Measurements from ENCODE around the gene CYP46A1. TPM values are rescaled to one million over a fixed set of nuclear protein-coding genes. Genes with fewer than 3 reads are reported as not detected.

Gene CYP46A1
- total and polyA plus RNA-seq, 2 donors (not counting 1 experiment from before 2014, with no cell fraction given): 0.27 to 0.28 TPM

GRCh38 chr14:99643343-99643742 is 40.8 kb upstream of the CYP46A1 start:
- no peak overlapping the region for H2AFZ ChIP-seq (ENCODE audit: insufficient read depth, low read depth, low read length, poor library complexity, severe bottlenecking)
- no peaks in the 10 kb centered on the region for H3K9me3 Mint-ChIP-seq (ENCODE audit: insufficient read depth)
- no peaks in the 10 kb centered on the region for H3K79me2 ChIP-seq (ENCODE audit: control insufficient read depth, insufficient read depth, low read length)
- H3K27me3 Mint-ChIP-seq: peaks cover 13% of the 10 kb centered on the region
- no peaks in the 10 kb centered on the region for H3K36me3 ChIP-seq (replicated peaks in 1 of 2; ENCODE audit: control extremely low read depth in 1 of 2, control insufficient read depth in 1 of 2, extremely low read depth in 1 of 2, insufficient read depth in 2 of 2, low read length in 1 of 2)
- WGBS (ENCODE audit: insufficient coverage): 58% methylated on average over 6 of the region's 6 CpGs
- no peak overlapping the region for H3K4me3 Mint-ChIP-seq
- H3K4me2 ChIP-seq (replicated peaks; ENCODE audit: low read depth, low read length, poor library complexity, severe bottlenecking): no peak overlapping the region
- peaks cover 0 to 6% (median 0%) of the 10 kb centered on the region in 3 donors for H3K9me3 ChIP-seq (ENCODE audit: control extremely low read depth in 1 of 3, control insufficient read depth in 2 of 3, insufficient read depth in 1 of 3, low read length in 2 of 3)
- ATAC-seq (ENCODE audit: low read depth) (no peak), DNase-seq (no peak)
- peaks cover 5% of the 10 kb centered on the region for H3K4me1 Mint-ChIP-seq
- TF ChIP-seq CTCF (IDR thresholded peaks at IDR 0.05): no peak
- intact Hi-C loops (cut with micrococcal nuclease): no loop called here
- no peak overlapping the region for H3K27ac Mint-ChIP-seq
- H3K27ac ChIP-seq (ENCODE audit: low read length in 2 of 2): no peak overlapping the region
- H3K4me1 ChIP-seq (ENCODE audit: control insufficient read depth in 2 of 2, insufficient read depth in 2 of 2, low read length in 2 of 2): peaks cover 3% of the 10 kb centered on the region in 2 donors
- H3K27me3 ChIP-seq (replicated peaks in 1 of 4; ENCODE audit: control extremely low read depth in 1 of 4, control insufficient read depth in 3 of 4, insufficient read depth in 4 of 4, low read length in 3 of 4): peaks cover 0 to 29% (median 8%) of the 10 kb centered on the region in 4 experiments
- H4K20me1 ChIP-seq (ENCODE audit: control insufficient read depth, insufficient read depth, low read length, poor library complexity, severe bottlenecking): no peaks in the 10 kb centered on the region
- ChIA-PET CTCF (no interaction called here), POLR2A (no interaction called here)
- H3K4me3 ChIP-seq (ENCODE audit: control extremely low read depth in 1 of 5, extremely low read depth in 1 of 5, insufficient read depth in 1 of 5, low read depth in 2 of 5, low read length in 4 of 5): no peak overlapping the region
- no peak overlapping the region for H3K9ac ChIP-seq (ENCODE audit: low read length)

- Mint-ChIP-seq H3K4me3 (no peak overlapping the region), H3K4me1 (peaks cover 5% of the 10 kb centered on the region), H3K27me3 (peaks cover 16% of the 10 kb centered on the region), H3K27ac (no peak overlapping the region), H3K9me3 (ENCODE audit: insufficient read depth) (no peaks in the 10 kb centered on the region)
- peaks cover 0 to 6% (median 0%) of the 10 kb centered on the region in 3 donors for H3K9me3 ChIP-seq (ENCODE audit: control extremely low read depth in 1 of 3, control insufficient read depth in 2 of 3, insufficient read depth in 1 of 3, low read length in 2 of 3)
- POLR2A ChIA-PET: no interaction called here
- intact Hi-C loops (cut with micrococcal nuclease): no loop called here
- H3K27me3 ChIP-seq (replicated peaks in 1 of 4; ENCODE audit: control extremely low read depth in 1 of 4, control insufficient read depth in 3 of 4, insufficient read depth in 4 of 4, low read length in 3 of 4): peaks cover 0 to 29% (median 8%) of the 10 kb centered on the region in 4 experiments
- no peak for TF ChIP-seq CTCF (IDR thresholded peaks at IDR 0.05)
- no peak for TF ChIP-seq EZH2 (IDR thresholded peaks at IDR 0.05; ENCODE audit: borderline replicate concordance, insufficient read depth, low read depth, low read length, poor library complexity, severe bottlenecking)
- H3K36me3 ChIP-seq (replicated peaks in 1 of 2; ENCODE audit: control extremely low read depth in 1 of 2, control insufficient read depth in 1 of 2, extremely low read depth in 1 of 2, insufficient read depth in 2 of 2, low read length in 1 of 2): no peaks in the 10 kb centered on the region
- CTCF ChIA-PET: no interaction called here
- 92% methylated on average over 11 of the region's 11 CpGs for WGBS (ENCODE audit: insufficient coverage)
- no peak overlapping the region for H3K4me3 ChIP-seq (ENCODE audit: control extremely low read depth in 1 of 5, extremely low read depth in 1 of 5, insufficient read depth in 1 of 5, low read depth in 2 of 5, low read length in 4 of 5)
- no peak overlapping the region for H3K9ac ChIP-seq (ENCODE audit: low read length)
- H3K4me2 ChIP-seq (replicated peaks; ENCODE audit: low read depth, low read length, poor library complexity, severe bottlenecking): no peak overlapping the region
- no peak overlapping the region for H2AFZ ChIP-seq (ENCODE audit: insufficient read depth, low read depth, low read length, poor library complexity, severe bottlenecking)
- H3K79me2 ChIP-seq (ENCODE audit: control insufficient read depth, insufficient read depth, low read length): no peaks in the 10 kb centered on the region
- peaks cover 3% of the 10 kb centered on the region in 2 donors for H3K4me1 ChIP-seq (ENCODE audit: control insufficient read depth in 2 of 2, insufficient read depth in 2 of 2, low read length in 2 of 2)
- no peak overlapping the region for H3K27ac ChIP-seq (ENCODE audit: low read length in 2 of 2)
- no peak for DNase-seq
- H4K20me1 ChIP-seq (ENCODE audit: control insufficient read depth, insufficient read depth, low read length, poor library complexity, severe bottlenecking): no peaks in the 10 kb centered on the region
- ATAC-seq (ENCODE audit: low read depth): no peak
Measured at GRCh38 chr14:99644035-99644587, 40.0 kb upstream of the CYP46A1 start.

Measured in B cell (primary cell).